GM10266 (cell line): ENCODE data around the gene ANTXR2.

Experiments used
- DNase-seq: peaks from one replicate; pipeline ENCODE4 v3.0.0; 2012; ENCODE audit errors: extremely low spot score
- CTCF ChIP-seq: IDR thresholded peaks from 2 replicates; pipeline ENCODE4 v1.5.1; 2012; ENCODE audit warnings: mild to moderate bottlenecking, low read depth; ENCODE audit not compliant: control insufficient read depth, insufficient read depth; ENCODE audit errors: missing control alignments

Gene ANTXR2

GRCh38 chr4:80012291-80012690, 60.7 kb downstream of the ANTXR2 start:
- no peak for TF ChIP-seq CTCF
- no peak for DNase-seq

- DNase-seq: no peak
- no peak for TF ChIP-seq CTCF
Observed at GRCh38 chr4:80011636-80012236, 61.3 kb downstream of the ANTXR2 start.

GRCh38 chr4:80010316-80010715, 62.7 kb downstream of the ANTXR2 start:
- DNase-seq: no peak
- TF ChIP-seq CTCF: no peak

- no peak for DNase-seq
- TF ChIP-seq CTCF: no peak
Observed at GRCh38 chr4:80009806-80010205, 63.2 kb downstream of the ANTXR2 start.

GRCh38 chr4:80008971-80009370, 64.1 kb downstream of the ANTXR2 start:
- TF ChIP-seq CTCF: no peak
- DNase-seq: no peak

GRCh38 chr4:80008351-80008750, 64.7 kb downstream of the ANTXR2 start:
- TF ChIP-seq CTCF: no peak
- DNase-seq: no peak

- no peak for DNase-seq
- TF ChIP-seq CTCF: no peak
Observed at GRCh38 chr4:80007745-80008149, 65.3 kb downstream of the ANTXR2 start.
